NCI-H1092 treated with DMSO at 0.1 percent for 48 hours (cell line): ENCODE data around the gene RFX2.
"Not testable (repeated sequence)": the region's sequence is repeated elsewhere in the genome, so short reads cannot be mapped to it uniquely, and the experiment has no call there.

Experiments
- DNase-seq: peaks from one replicate; lab custom pipeline; 2025; lab: John Stamatoyannopoulos, UW

RFX2 gene

DNA sequence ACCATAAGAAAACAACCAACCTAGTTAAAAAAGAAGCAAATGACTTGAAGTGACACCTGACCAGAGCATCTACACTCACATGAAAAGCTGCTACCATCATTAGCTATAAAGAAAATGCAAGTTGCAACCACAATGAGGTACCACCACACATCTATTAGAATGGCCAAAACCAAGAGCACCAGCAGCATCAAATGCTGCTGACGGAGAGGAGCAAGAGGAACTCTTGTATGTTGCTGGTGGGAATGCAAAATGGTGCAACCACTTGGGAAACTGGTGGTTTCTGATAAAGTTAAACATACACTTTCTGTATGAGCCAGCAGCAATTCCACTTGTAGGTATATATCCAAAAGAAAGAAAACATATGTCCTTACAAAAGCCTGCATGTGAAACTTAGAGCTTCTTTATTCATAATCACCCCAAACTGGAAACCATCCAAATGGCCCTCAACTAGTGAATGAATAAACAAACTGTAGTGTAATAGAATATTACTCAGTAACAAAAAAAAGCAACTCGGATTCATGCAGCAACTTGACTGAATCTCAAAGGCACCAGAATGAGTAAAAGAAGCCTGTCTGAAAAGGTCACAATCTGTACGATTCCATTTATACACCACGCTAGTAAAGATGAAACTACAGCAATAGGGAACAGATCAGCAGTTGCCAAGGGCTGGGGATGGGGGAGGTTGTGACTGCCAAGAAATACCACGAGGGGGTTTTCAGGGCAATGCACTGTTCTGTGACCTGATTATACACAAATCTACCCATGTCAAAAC lies 71.5 kb downstream of the RFX2 start:
- no peak for DNase-seq

DNA sequence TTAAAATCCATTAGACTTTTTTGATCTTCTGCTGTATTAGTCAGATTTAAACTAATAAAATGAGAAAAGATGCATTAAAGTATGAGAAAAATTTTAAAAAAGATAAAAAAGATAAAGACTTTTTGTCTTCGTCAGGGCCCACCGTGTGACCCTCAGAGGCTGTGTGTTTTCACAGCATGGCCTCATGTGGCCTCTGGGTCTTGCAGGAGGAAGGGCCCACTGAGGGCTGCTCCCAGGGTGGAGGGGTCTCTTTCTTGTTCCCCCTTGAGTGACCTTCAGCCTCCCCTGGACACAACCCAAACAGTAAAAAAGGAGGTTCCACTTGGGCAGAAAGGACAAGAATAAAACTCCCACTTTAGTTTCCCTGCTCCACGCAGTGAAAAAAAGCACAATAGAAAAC lies 75.3 kb downstream of the RFX2 start:
- no peak for DNase-seq

DNA sequence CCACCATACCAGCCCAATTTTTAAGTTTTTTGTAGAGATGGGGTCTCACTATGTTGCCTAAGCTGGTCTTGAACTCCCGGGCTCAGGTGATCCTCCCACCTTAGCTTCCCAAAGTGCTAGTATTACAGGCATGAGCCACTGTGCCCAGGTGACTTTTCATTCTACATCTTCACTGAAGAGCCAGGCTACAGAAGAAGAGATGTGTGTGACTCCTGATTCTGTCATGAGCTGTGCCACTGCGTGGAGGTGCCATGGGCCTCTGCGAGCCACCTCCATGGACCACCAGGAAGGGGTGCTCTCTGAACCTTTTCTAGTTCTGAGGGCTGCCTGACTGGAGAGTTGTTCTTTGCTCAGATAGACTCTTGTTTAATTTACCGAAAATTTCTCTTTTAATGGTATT lies 75.8 kb downstream of the RFX2 start:
- DNase-seq, result no peak

DNA sequence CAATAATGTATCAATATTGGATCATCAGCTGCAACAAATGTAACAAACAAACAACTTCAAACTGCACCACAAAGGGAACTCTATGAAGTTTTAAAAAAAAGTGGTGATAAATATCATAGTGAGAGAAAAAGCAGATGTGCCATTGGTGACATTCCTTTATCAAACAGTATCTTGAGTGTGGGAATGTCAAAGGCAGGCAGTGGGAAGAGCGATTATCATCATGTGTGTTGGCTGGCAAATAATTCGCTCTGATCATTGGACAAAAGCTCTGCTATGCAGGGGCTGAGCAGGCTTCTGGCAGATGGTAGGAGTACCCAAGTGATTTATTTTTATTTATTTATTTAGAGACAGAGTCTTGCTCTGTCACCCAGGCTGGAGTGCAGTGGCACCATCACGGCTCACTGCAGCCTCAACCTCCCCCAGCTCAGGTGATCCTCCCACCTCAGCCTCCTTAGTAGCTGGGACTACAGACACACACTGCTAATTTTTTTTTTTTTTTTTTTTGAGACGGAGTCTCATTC lies 76.5 kb downstream of the RFX2 start:
- DNase-seq, result no peak

DNA sequence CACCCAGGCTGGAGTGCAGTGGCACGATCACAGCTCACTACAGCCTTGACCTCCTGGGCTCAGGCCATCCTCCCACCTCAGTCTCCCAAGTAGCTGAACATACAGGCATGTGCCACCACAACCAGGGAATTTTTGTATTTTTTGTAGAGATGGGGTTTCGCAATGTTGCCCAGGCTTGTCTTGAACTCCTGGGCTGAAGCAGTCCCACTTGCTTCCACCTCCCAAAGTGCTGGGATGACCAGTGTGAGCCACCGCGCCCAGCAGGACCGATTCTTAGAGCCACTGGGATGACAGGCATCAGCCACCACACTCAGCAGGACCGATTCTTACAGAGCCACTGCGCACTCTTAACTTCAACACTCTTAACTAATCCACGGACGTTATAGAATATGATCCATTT lies 77.5 kb downstream of the RFX2 start:
- no peak for DNase-seq

DNA sequence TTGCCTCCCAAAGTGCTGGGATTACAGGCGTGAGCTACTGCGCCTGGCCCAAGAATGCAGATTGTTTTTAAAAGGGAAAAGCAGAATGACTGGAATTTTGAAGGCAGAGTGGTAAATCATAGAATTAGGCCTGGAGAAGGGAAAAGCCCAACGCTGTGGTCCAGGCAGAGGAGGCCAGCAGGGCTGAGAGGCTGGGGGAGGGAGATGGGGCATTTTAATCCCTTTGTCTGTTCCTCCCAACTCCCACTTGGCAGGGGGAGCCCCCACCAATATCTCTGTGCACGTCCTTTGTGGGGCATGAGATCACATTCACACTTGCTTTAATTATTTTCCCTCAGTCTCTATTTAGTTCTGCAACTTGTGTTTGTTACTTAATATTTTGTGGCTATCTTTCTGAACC lies 77.9 kb downstream of the RFX2 start:
- DNase-seq, result no peak

DNA sequence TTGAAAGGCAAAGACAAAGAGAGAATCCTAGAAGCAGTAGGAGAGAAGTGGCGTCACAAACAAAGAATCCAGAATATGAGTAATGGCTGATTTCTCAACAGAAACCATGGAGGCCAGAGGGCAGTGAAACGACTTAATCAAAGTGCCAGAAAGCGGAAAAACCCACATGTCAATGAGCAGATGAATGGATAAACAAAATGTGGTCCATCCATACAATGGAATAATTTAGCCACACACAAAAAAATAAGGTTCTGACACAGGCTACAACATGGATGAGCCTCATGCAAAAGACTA lies 80.1 kb downstream of the RFX2 start:
- DNase-seq, result no peak

DNA sequence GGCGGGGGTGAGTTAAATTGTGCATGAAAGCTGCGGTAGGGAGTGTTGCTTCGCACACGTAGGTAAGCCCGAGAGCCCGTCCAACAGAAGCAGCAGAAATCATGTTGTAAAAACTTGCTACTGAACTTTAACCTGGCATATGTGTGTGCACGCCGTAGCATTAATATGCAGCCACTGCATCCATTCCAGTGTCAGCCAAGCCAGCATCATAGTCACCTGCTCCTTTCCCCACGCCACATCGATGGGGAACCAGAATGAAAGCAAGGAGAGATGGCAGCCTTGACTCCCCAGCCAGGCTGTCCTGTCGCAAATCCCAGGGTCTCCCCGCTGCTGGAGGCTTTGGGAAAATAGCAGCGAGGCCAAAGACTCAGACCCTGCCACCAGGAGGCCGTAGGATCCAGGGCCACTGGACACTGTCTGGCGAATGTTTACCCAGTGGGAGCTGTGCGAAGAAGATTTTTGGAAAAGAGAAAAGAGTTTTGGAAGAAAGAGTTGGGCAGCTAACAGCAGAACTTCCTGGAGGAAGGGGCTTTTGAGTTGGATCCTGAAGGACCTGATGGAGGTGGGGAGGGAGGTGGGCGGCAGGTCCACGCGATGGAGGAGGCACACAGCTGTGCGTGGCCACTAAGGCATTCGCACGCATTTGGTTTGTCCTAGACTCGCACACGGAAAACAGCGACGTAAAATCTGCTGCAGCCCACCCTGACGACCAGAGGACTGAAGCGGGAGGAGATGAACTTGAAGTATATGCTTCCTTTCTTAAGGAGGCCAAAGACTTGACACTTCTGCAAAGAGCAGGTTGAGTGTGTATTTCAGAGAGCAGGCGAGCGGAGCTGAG lies 83.7 kb downstream of the RFX2 start:
- DNase-seq, result no peak

DNA sequence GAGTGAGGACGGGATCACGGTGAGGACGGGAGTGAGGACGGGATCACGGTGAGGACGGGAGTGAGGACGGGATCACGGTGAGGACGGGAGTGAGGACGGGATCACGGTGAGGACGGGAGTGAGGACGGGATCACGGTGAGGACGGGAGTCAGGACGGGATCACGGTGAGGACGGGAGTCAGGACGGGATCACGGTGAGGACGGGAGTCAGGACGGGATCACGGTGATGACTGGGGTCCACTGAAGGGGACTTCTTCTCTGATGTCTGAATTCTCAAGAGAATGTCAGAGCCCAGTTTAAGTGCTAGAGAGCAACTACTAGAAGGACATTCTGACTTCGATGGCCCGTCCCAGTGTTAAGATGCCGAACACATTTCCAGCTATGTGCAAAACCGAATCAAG lies 85.5 kb downstream of the RFX2 start:
- DNase-seq, result not testable (repeated sequence)

DNA sequence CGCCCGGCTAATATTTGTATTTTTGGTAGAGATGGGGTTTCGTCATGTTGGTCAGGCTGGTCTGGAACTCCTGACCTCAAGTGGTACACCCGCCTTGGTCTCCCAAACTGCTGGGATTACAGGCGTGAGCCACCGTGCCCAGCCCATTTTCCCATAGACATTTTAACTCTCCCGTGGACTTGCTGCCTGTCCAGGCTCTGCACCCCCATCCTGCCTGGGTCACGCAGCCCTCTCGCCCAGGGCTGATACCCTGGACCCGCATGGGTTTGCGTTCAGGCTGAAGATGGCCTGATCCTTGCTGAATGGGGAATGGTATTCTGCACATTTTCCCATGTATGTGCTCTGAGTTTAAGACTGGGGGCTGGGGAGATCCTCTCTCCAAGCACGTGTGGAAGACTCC lies 86.4 kb downstream of the RFX2 start:
- DNase-seq, result no peak

DNA sequence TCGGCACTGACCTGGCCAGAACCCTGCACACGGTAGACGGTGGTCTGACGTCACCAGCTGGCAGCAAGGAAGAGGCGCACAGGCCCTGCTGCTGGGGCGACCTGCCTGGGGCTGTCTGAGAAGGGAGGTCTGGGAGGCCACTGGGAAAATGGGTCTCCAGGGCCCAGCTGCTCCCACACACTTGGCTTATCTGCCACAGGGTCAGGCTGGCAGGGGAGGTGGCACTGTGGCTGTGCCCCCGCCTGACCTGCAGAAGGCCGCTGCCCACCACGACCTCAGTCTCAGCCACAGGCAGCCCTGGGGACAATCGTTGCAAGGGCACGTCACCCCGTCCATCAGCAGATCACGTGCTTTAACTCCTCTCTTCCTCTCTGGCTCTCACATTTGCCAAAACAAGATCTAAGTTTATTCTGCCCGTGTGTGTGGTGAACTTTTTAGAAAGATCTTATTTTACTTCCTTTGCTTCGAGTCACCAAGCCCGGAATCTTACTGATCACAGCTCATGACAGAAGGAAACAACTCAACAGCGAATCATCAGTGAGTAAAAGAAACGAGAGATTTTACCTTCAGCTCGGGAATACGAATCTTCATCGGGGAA lies 87.1 kb downstream of the RFX2 start:
- DNase-seq, result no peak

DNA sequence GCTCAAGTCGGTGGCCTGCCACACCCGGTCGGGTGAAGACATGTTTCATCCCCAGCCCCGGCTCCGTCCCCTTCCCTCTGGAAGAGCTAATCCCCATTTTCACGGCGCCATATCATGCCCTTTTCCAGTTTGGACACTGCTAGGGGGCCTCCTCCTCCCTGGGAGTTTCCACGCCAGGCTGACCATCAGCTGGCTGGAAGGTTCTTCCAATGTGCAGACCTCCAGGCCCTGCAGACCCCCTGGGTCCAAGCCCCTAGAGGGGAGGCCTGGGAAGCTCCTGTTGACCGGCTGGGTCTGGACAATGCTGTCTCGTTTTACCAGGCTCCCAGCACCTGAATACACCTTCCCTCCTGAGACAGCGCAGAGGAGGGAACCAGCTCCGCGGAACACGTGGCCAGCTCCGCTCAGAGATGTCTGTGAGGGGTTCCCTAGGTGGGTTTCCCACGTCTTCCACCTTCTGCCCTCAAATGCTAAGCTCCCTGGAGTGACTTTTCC lies 87.7 kb downstream of the RFX2 start:
- DNase-seq, result no peak

DNA sequence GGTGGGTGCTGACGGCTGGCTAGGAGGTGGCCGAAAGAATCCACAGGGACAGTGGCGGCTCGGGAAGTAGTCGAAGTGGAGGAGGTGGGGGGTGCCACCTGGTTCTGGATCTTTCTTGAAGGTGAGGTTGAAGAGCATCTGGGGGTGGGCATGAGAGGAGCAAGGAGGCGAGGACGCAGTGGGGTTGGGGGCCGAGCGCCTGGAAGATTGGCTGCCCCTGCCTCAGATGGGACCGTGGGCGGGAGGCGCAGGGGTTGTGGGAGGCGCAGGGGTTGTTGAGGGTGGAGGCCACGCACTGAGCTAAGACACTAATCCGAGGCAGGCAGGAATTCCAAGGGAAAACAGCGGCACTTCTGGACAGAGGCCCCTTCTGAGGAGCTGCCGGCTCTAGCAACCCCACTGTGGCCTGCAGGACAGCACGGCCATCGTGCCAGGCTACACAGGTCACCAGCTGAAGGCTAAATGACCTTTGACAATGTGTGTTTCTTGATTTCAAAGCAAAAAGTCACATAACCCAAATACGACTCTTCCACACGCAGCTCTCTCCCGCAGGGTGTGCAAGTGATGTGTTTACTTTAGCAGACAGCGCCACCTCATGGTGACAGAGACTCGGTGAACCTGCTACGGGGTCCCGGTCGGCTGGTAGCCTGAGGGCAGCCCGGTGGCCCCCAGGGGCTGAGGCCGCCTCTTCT lies 88.3 kb downstream of the RFX2 start:
- DNase-seq, result peak; percentile 51

DNA sequence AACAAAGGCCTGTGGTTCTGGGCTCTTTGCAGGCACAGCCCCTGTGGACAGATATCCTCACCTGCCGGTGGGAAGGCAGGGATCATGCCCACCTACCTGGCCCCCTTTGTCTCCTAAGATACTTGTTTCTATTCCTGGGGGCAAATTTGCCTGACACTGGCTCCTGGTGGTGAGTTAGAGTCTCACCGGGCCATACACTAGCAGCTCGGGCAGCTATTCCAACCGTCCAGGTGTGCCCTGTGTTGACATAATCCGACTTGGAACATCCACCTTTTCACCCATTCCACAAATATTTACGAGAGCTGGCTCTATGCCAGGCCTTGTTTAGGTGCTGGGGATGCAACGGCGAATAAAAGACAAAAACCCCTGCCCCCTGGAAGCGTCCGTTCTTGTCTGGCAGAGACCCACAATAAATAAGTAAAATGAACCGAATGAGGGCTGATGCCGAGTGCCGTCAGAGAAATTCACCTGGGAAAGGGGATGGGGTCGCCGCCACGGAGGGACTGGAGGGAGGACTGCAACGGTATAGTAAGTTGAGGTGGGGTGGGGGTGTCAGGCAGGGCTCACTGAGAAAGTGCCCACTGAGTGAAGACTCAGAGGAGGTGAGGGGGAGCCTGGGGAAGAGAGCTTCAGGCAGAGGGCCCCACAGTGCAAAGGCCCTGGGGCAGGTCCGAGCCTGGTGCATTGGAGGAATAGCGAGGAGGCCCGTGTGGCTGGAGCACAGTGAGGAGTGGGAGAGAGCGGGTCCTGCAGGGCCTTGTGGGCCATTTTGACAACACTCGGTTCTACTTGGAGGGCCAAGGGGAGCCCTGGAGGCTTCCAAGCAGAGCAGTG lies 89.1 kb downstream of the RFX2 start:
- peak; percentile 77 for DNase-seq

DNA sequence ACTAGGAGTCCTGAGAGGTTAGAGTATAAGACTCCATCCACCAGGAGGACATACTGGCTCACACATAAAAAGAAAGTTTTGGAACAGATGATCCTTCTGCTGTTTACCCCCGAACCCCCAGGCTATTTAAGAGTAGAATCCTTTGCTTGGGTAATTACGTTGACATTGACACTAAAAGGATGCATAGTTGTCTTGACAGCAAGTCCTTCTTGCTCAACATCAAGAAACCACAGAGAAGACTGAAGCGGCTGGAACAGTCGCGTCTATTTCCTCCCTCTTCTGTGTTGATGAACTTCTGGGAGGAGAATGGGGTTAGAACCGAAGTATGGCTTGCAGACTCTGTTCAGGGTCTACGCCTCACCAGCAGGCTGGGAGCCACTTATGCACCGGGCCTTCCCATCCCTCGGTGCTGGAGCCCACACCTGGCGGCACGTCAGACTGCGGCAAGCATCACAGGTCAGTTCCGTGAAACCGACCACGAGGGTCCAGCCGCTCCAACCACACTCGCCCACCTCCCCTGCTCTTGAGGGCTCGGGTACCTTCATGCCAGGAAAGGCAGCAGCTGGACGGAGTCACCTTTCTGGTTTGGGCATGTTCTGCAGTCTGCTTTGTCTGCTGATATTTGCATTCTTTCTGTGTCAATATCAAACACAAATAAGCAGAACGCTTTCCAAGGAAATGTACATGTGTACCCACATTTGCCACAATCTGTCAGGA lies 90.0 kb downstream of the RFX2 start:
- peak; percentile 81 for DNase-seq

DNA sequence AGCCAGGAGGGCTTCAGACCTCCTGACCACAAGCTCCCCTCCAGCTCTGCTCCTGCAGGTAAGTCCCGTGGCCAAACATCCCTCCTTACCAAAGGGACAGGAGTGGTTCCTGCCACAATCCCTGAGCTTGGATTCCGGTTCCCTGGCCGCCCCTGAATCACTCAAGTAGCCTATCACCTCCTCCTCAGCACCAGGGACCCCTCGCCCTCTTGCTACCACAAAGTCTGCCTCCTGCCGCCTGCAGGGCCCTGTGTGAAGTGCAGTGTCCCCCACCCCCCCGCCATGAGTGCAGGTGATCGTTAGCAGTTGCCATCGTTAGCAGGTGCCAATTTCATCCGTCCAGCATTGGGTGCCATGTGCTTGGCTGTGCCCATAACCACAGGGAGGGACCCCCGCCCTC lies 91.5 kb downstream of the RFX2 start:
- DNase-seq, result no peak

DNA sequence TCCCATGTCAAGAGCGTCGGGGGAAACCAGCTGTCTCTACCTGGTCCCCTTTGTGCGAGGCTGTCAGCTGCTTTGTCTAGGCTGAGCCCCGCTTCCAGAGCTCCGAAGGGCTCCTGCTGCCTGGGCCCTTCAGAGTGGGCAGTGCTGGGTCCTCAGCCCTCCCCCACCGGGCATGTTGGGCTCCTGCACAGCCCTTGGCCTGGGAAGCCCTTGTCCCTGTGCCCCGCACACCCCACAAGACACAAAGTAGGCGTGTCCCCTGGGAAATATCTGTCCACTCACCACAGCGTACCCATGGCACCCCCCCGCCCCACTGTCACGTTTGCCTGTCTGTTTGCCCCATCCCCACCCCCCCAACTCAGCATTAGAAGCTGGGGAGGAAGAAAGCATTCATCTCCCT lies 92.7 kb downstream of the RFX2 start:
- DNase-seq, result no peak

DNA sequence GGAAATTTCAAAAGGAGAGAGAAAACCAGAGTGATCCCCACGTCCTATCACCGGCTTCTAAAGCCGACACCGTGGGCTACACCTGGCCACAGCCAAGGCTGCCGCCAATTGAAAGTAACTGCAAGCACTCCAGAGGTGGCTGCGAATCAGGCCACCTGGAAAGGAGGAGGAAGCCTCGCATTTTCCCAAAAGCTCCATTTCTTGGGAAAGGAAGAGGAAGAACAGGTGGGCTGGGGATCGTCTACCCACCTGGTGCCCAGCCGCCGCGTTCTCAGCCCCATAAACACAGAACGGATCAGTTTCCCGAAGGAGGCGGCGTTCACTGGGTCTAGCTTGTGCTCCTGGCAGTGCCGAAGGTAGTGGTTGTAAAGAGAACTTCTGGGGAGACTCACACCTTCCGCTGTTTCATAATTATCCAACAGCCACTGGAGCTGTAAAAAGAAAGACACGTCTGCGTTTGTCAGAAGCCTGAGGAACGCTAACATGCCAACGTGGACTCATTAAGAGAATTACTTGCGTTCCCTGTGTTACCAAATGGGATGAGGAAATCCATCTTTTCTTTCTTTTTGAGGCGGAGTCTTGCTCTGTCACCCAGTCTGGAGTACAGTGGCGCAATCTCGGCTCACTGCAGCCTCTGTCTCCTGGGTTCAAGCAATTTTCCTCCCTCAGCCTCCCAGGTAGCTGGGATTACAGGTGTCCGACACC lies 94.3 kb downstream of the RFX2 start:
- no peak for DNase-seq

DNA sequence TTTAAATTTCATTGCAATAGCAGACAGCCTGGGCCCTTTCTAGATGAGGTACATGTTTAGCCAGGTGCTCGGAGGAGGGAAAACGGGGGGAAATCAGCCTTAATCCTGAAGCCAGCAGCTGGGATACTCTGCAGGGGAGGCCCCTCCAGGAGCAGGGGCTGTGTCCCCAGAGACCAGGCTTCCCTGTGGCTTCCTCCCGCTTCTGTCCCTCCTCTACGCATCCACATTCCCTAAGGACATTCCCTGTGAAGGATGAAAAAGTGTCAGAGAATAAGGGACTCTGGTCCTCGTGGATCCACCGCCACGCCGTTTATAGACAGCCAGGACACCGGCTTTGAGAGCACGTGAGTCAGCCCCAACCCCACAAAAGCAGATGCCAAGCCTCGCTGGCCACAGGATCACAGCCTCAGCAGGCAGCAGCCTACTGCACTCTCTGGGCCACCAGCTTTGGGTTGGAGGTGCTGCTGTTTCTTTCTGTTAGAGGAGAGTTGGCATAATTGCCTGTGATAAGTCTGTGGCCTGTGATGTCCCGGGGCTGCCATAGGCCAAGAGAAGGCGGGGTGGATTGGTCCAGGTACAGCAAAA lies 95.7 kb downstream of the RFX2 start:
- DNase-seq, result no peak
